Liver (tissue), 9 donors: ENCODE results near the gene TFCP2. TPM values are rescaled to one million over a fixed set of nuclear protein-coding genes. Genes with fewer than 3 reads are reported as not detected.

Source experiments
- DNase-seq: peaks from one replicate; pipeline ENCODE4 v3.0.0-alpha.2; 2017; ENCODE audit warnings: low spot score
- H3K27ac ChIP-seq, 2 donors: one replicate each; pipeline ENCODE4 v1.7.0; 2013; ENCODE audit warnings: inconsistent platforms in 2 of 2, low read length in 2 of 2, control low read depth in 1 of 2, low read depth in 1 of 2, mild to moderate bottlenecking in 1 of 2
- H3K27me3 ChIP-seq, 4 donors: one replicate each; pipeline versions ENCODE4 v1.6.1 to v1.7.0; 2013; ENCODE audit warnings: low read length in 3 of 4, inconsistent platforms in 1 of 4, mild to moderate bottlenecking in 1 of 4, moderate library complexity in 1 of 4; ENCODE audit not compliant: control insufficient read depth in 4 of 4, insufficient read depth in 4 of 4
- H3K36me3 ChIP-seq, 4 donors: one replicate each; pipeline versions ENCODE4 v1.6.1 to v1.7.0; 2013; ENCODE audit warnings: low read length in 3 of 4, mild to moderate bottlenecking in 3 of 4, low read depth in 1 of 4, moderate library complexity in 1 of 4; ENCODE audit not compliant: control insufficient read depth in 4 of 4, insufficient read depth in 3 of 4
- H3K4me1 ChIP-seq, 4 donors: one replicate each; pipeline versions ENCODE4 v1.6.1 to v1.7.0; 2013; ENCODE audit warnings: low read length in 3 of 4, mild to moderate bottlenecking in 3 of 4, moderate library complexity in 1 of 4; ENCODE audit not compliant: control insufficient read depth in 4 of 4, insufficient read depth in 4 of 4
- H3K4me3 ChIP-seq, 3 donors: one replicate each; pipeline versions ENCODE4 v1.6.1 to v1.7.0; 2013; ENCODE audit warnings: low read length in 3 of 3, control low read depth in 1 of 3, low read depth in 1 of 3, mild to moderate bottlenecking in 1 of 3
- H3K9ac ChIP-seq, 2 donors: one replicate each; pipeline ENCODE4 v1.7.0; 2013; ENCODE audit warnings: low read length in 2 of 2, mild to moderate bottlenecking in 2 of 2, moderate library complexity in 2 of 2, control low read depth in 1 of 2, low read depth in 1 of 2
- H3K9me3 ChIP-seq, 4 donors: one replicate each; pipeline versions ENCODE4 v1.6.1 to v1.7.0; 2013; ENCODE audit warnings: low read length in 3 of 4; ENCODE audit not compliant: control insufficient read depth in 4 of 4
- ATF3 ChIP-seq: IDR thresholded peaks from 2 replicates; pipeline ENCODE4 v1.6.1; 2016; ENCODE audit warnings: antibody characterized with exemption
- CTCF ChIP-seq: fragments of 150-350 bp; IDR thresholded peaks from 2 replicates; pipeline ENCODE4 v1.5.1; 2017; ENCODE audit warnings: improper control_type of control experiment, low read depth, low read length; ENCODE audit not compliant: missing input control
- EGR1 ChIP-seq, 2 donors: IDR thresholded peaks; 2 replicates each; pipeline ENCODE4 v1.6.1; 2016 to 2018; ENCODE audit warnings: antibody characterized with exemption in 2 of 2, low read depth in 2 of 2
- FOXA1 ChIP-seq: IDR thresholded peaks from 2 replicates; pipeline ENCODE4 v1.6.1; 2016; ENCODE audit warnings: antibody characterized with exemption
- FOXA2 ChIP-seq: IDR thresholded peaks from 2 replicates; pipeline ENCODE4 v1.6.1; 2016; ENCODE audit warnings: antibody characterized with exemption
- GABPA ChIP-seq, 2 donors: IDR thresholded peaks in 1 of 2; conservative IDR thresholded peaks in 1 of 2; 2 replicates each; pipeline ENCODE4 v1.6.1; 2016; ENCODE audit warnings: antibody characterized with exemption in 2 of 2, mild to moderate bottlenecking in 1 of 2, moderate library complexity in 1 of 2
- HNF4A ChIP-seq, 2 donors: conservative IDR thresholded peaks; 2 replicates each; pipeline ENCODE4 v1.6.1; 2016; ENCODE audit warnings: antibody characterized with exemption in 2 of 2, mild to moderate bottlenecking in 2 of 2
- HNF4G ChIP-seq: IDR thresholded peaks from 2 replicates; pipeline ENCODE4 v1.6.1; 2016; ENCODE audit warnings: antibody characterized with exemption
- JUND ChIP-seq, 2 donors: IDR thresholded peaks; 2 replicates each; pipeline ENCODE4 v1.6.1; 2016; ENCODE audit warnings: antibody characterized with exemption in 2 of 2
- MAX ChIP-seq: IDR thresholded peaks from 2 replicates; pipeline ENCODE4 v1.6.1; 2016; ENCODE audit warnings: antibody characterized with exemption
- NR2F2 ChIP-seq: IDR thresholded peaks from 2 replicates; pipeline ENCODE4 v1.6.1; 2016; ENCODE audit warnings: antibody characterized with exemption
- RAD21 ChIP-seq, 2 donors: IDR thresholded peaks; 2 replicates each; pipeline ENCODE4 v1.6.1; 2016; ENCODE audit warnings: antibody characterized with exemption in 2 of 2, mild to moderate bottlenecking in 2 of 2
- REST ChIP-seq: IDR thresholded peaks from 2 replicates; pipeline ENCODE4 v1.6.1; 2016; ENCODE audit warnings: antibody characterized with exemption, mild to moderate bottlenecking
- RXRA ChIP-seq, 2 donors: IDR thresholded peaks; 2 replicates each; pipeline ENCODE4 v1.6.1; 2017 to 2018; ENCODE audit warnings: antibody characterized with exemption in 2 of 2, mild to moderate bottlenecking in 1 of 2
- SP1 ChIP-seq: IDR thresholded peaks from 2 replicates; pipeline ENCODE4 v1.6.1; 2018; ENCODE audit warnings: antibody characterized with exemption, mild to moderate bottlenecking
- TAF1 ChIP-seq: conservative IDR thresholded peaks from 2 replicates; pipeline ENCODE4 v1.6.1; 2016; ENCODE audit warnings: antibody characterized with exemption, mild to moderate bottlenecking
- YY1 ChIP-seq: IDR thresholded peaks from 2 replicates; pipeline ENCODE4 v1.6.1; 2016; ENCODE audit warnings: antibody characterized with exemption, mild to moderate bottlenecking
- ZBTB33 ChIP-seq: IDR thresholded peaks from 2 replicates; pipeline ENCODE4 v1.6.1; 2016; ENCODE audit warnings: antibody characterized with exemption
- WGBS: extraction: QIAGEN DNeasy Blood & Tissue Kit; methylation state at CpG from one replicate; pipeline ENCODE4 v1.1.7; 2013; 5-methylcytosine and 5-hydroxymethylcytosine counted together
- polyA plus RNA-seq, 2 donors: library from polyadenylated mRNA; stranded (reverse) in 1 of 2; unstranded in 1 of 2; fragments of 200-250 nt in 1 of 2; fragments of >200 nt in 1 of 2; fragmentation: Nextera tagmentation in 1 of 2; extraction: Ambion mirVana in 1 of 2; gene quantifications; one replicate each; pipeline versions ENCODE4 v1.2.1 to v1.2.3, GENCODE V29; 2013 to 2015
- total RNA-seq, 2 donors: library from RNA; depleted of rRNA; stranded (reverse); fragments of >200 nt; gene quantifications; one replicate each; pipeline ENCODE4 v1.2.3, GENCODE V29; 2014
- donor health status: healthy.
- donor health status: healthy.
- donor health status: healthy.
- donor health status: healthy.
- donor health status: healthy.

Gene TFCP2
- total and polyA plus RNA-seq, 4 donors: 1.6 to 8.6 (median 5.1) TPM

- WGBS: 97% methylated on average over 5 of the region's 5 CpGs
- DNase-seq: no peak
- peaks cover 0 to 2% (median under 1%) of the 10 kb centered on the region in 4 donors for H3K4me1 ChIP-seq
- no peaks in the 10 kb centered on the region for H3K27me3 ChIP-seq
- H3K36me3 ChIP-seq: peaks cover 0 to 8% (median 3%) of the 10 kb centered on the region in 4 donors
- no peaks in the 10 kb centered on the region for H3K9me3 ChIP-seq
- no peak overlapping the region for H3K4me3 ChIP-seq
- no peak overlapping the region for H3K9ac ChIP-seq
- TF ChIP-seq SP1 (no peak), HNF4A (conservative IDR thresholded peaks at IDR 0.05) (no peak), FOXA1 (no peak), TAF1 (no peak), NR2F2 (no peak), CTCF (no peak), ZBTB33 (no peak), RAD21 (IDR thresholded peaks at IDR 0.05) (no peak), REST (no peak), GABPA (IDR thresholded peaks at IDR 0.05 in 1 of 2, conservative IDR thresholded peaks at IDR 0.05 in 1 of 2) (no peak), EGR1 (IDR thresholded peaks at IDR 0.05; ENCODE audit: low read depth in 2 of 2) (no peak), YY1 (no peak), ATF3 (no peak), JUND (IDR thresholded peaks at IDR 0.05) (no peak), FOXA2 (no peak), MAX (no peak), RXRA (IDR thresholded peaks at IDR 0.05) (no peak), HNF4G (no peak)
- H3K27ac ChIP-seq: no peak overlapping the region
Measured at GRCh38 chr12:51075390-51075789, 97.5 kb downstream of the TFCP2 start.
